GM12878 (cell line): ENCODE measurements around the gene MAP4K1. TPM values are rescaled to one million over a fixed set of nuclear protein-coding genes. Genes with fewer than 3 reads are reported as not detected.

Experiments used
- ATF7 ChIP-seq: fragments of 450-650 bp; IDR thresholded peaks from 2 replicates; pipeline ENCODE4 v1.6.1; 2016; ENCODE audit warnings: low read depth, mild to moderate bottlenecking
- BACH1 ChIP-seq: fragments of 450-650 bp; IDR thresholded peaks from 2 replicates; pipeline ENCODE4 v1.6.1; 2017; ENCODE audit warnings: mild to moderate bottlenecking, borderline replicate concordance
- CBFB ChIP-seq: IDR thresholded peaks from 2 replicates; pipeline ENCODE4 v1.6.1; 2016; ENCODE audit warnings: antibody characterized with exemption, low read depth
- CBX5 ChIP-seq: sonication (generic); IDR thresholded peaks from 2 replicates; pipeline ENCODE4 v1.6.1; 2016; ENCODE audit warnings: low read depth, moderate library complexity, mild to moderate bottlenecking, inconsistent platforms
- CHD2 ChIP-seq: IDR thresholded peaks from 2 replicates; pipeline ENCODE4 v1.6.1; 2011; ENCODE audit warnings: low read depth, low read length, improper control_type of control experiment, borderline replicate concordance
- DPF2 ChIP-seq: fragments of 450-650 bp; IDR thresholded peaks from 2 replicates; pipeline ENCODE4 v1.6.1; 2017; ENCODE audit warnings: mild to moderate bottlenecking
- ETV6 ChIP-seq, 2 experiments: fragments of 450-650 bp in 1 of 2; IDR thresholded peaks in 1 of 2; conservative IDR thresholded peaks in 1 of 2; 2 replicates each; pipeline ENCODE4 v1.6.1; 2014; ENCODE audit warnings: antibody characterized with exemption in 1 of 2, borderline replicate concordance in 1 of 2, low read depth in 1 of 2, mild to moderate bottlenecking in 1 of 2, moderate library complexity in 1 of 2
- EZH2 ChIP-seq: IDR thresholded peaks from 2 replicates; pipeline ENCODE4 v1.6.1; 2012; ENCODE audit warnings: low read depth, mild to moderate bottlenecking, control low read depth, inconsistent platforms, low read length, borderline replicate concordance; ENCODE audit not compliant: control insufficient read depth
- JUNB ChIP-seq: IDR thresholded peaks from 2 replicates; pipeline ENCODE4 v1.6.1; 2016; ENCODE audit warnings: antibody characterized with exemption, mild to moderate bottlenecking
- JUND ChIP-seq: IDR thresholded peaks from 2 replicates; pipeline ENCODE4 v1.6.1; 2012; ENCODE audit warnings: low read depth, mild to moderate bottlenecking, low read length, improper control_type of control experiment, moderate library complexity
- KLF5 ChIP-seq: fragments of 450-650 bp; IDR thresholded peaks from 2 replicates; pipeline ENCODE4 v1.6.1; 2014; ENCODE audit warnings: mild to moderate bottlenecking; ENCODE audit not compliant: partially characterized antibody
- LARP7 ChIP-seq: fragments of 450-650 bp; IDR thresholded peaks from 2 replicates; pipeline ENCODE4 v1.6.1; 2017; ENCODE audit warnings: mild to moderate bottlenecking
- MEF2B ChIP-seq: fragments of 450-650 bp; IDR thresholded peaks from 2 replicates; pipeline ENCODE4 v1.6.1; 2018; ENCODE audit warnings: mild to moderate bottlenecking, moderate library complexity; ENCODE audit not compliant: partially characterized antibody, poor library complexity, severe bottlenecking
- MXI1 ChIP-seq: fragments of 150-350 bp; IDR thresholded peaks from 2 replicates; pipeline ENCODE4 v1.6.1; 2011; ENCODE audit warnings: low read depth, mild to moderate bottlenecking, inconsistent platforms, low read length, improper control_type of control experiment
- NBN ChIP-seq: fragments of 450-650 bp; IDR thresholded peaks from 2 replicates; pipeline ENCODE4 v1.6.1; 2016
- NFIC ChIP-seq: IDR thresholded peaks from 2 replicates; pipeline ENCODE4 v1.6.1; 2012; ENCODE audit warnings: low read depth, mild to moderate bottlenecking, inconsistent platforms, low read length, moderate library complexity
- NFXL1 ChIP-seq: fragments of 450-650 bp; IDR thresholded peaks from 2 replicates; pipeline ENCODE4 v1.6.1; 2017; ENCODE audit warnings: antibody characterized with exemption, mild to moderate bottlenecking, borderline replicate concordance
- POLR2A ChIP-seq: IDR thresholded peaks from 2 replicates; pipeline ENCODE4 v1.6.1; 2011; ENCODE audit warnings: low read depth, mild to moderate bottlenecking, low read length
- POU2F2 ChIP-seq: IDR thresholded peaks from 3 replicates; pipeline ENCODE4 v1.6.1; 2011; ENCODE audit warnings: low read depth, mild to moderate bottlenecking, low read length, borderline replicate concordance
- SMAD5 ChIP-seq: IDR thresholded peaks from 2 replicates; pipeline ENCODE4 v1.6.1; 2016; ENCODE audit warnings: antibody characterized with exemption, low read depth
- SMARCA5 ChIP-seq: fragments of 450-650 bp; IDR thresholded peaks from 2 replicates; pipeline ENCODE4 v1.6.1; 2017; ENCODE audit warnings: mild to moderate bottlenecking
- SRF ChIP-seq, 2 experiments: IDR thresholded peaks; 2 replicates each; pipeline ENCODE4 v1.6.1; 2011; ENCODE audit warnings: low read depth in 2 of 2, low read length in 2 of 2, mild to moderate bottlenecking in 1 of 2, moderate library complexity in 1 of 2
- SUPT20H ChIP-seq: IDR thresholded peaks from 2 replicates; pipeline ENCODE4 v1.6.1; 2011; ENCODE audit warnings: low read depth, mild to moderate bottlenecking, low read length, moderate library complexity, borderline replicate concordance; ENCODE audit not compliant: control insufficient read depth
- TAF1 ChIP-seq: IDR thresholded peaks from 2 replicates; pipeline ENCODE4 v1.6.1; 2011; ENCODE audit warnings: mild to moderate bottlenecking, low read depth, low read length, borderline replicate concordance
- WRNIP1 ChIP-seq: IDR thresholded peaks from 2 replicates; pipeline ENCODE4 v1.6.1; 2011; ENCODE audit warnings: low read depth, low read length, improper control_type of control experiment, borderline replicate concordance
- ZBTB33 ChIP-seq: fragments of 450-650 bp; IDR thresholded peaks from 2 replicates; pipeline ENCODE4 v1.6.1; 2017; ENCODE audit warnings: mild to moderate bottlenecking
- ZBTB40 ChIP-seq: fragments of 450-650 bp; IDR thresholded peaks from 2 replicates; pipeline ENCODE4 v1.6.1; 2016; ENCODE audit warnings: mild to moderate bottlenecking, moderate library complexity, borderline replicate concordance
- ZSCAN29 ChIP-seq: fragments of 450-650 bp; IDR thresholded peaks from 2 replicates; pipeline ENCODE4 v1.6.1; 2017; ENCODE audit warnings: mild to moderate bottlenecking, moderate library complexity
- polyA plus RNA-seq, 11 experiments: library from polyadenylated mRNA; depleted of rRNA in 4 of 11; unstranded in 6 of 11; stranded (reverse) in 5 of 11; fragments of >200 nt; fragmentation: Nextera tagmentation in 4 of 11; fragmentation: Illumina TruSeq in 1 of 11; extraction: Ambion mirVana in 4 of 11; extraction: Trizol in 1 of 11; gene quantifications; 1 replicate in 1 of 11; 2 replicates in 10 of 11; pipeline versions ENCODE4 v1.2.1 to v1.2.3, GENCODE V29; 2011 to 2016; ENCODE audit warnings: inconsistent platforms in 2 of 11, missing spikeins in 2 of 11, low read depth in 1 of 11
- total RNA-seq, 4 experiments: library from RNA; depleted of rRNA in 3 of 4; stranded (reverse); fragments of >200 nt in 3 of 4; fragmentation: Illumina TruSeq in 1 of 4; extraction: Trizol in 1 of 4; gene quantifications; 2 replicates each; pipeline versions ENCODE4 v1.2.1 to v1.2.3, GENCODE V29; 2013 to 2021

Gene MAP4K1
- total and polyA plus RNA-seq, 10 of the 15 experiments (the other 5 are each of a cell fraction or from before 2014, with no cell fraction given) = 39.2 to 306 (median 140) TPM

GRCh38 chr19:38557205-38557799 is 60.5 kb downstream of the MAP4K1 start (continued):
- peak; percentile 92 for TF ChIP-seq NBN
- TF ChIP-seq EZH2 = no peak
- TF ChIP-seq ZSCAN29 = peak; percentile 26; the same call in 1 of the 2 replicates
- TF ChIP-seq CBFB = peak; percentile 94
- peak; percentile 98 for TF ChIP-seq DPF2
- peak; percentile 64; the same call in 1 of the 2 replicates for TF ChIP-seq LARP7
- no peak for TF ChIP-seq WRNIP1
- TF ChIP-seq JUNB = peak; percentile 86
- no peak for TF ChIP-seq ZBTB33
- TF ChIP-seq ZBTB40 = no peak
- no peak for TF ChIP-seq CBX5
- TF ChIP-seq NFXL1 = no peak
- TF ChIP-seq SRF (IDR thresholded peaks at IDR 0.05; ENCODE audit: low read depth in 2 of 2, low read length in 2 of 2) = no peak
- TF ChIP-seq CHD2 = peak; percentile 59; the same call in 1 of the 2 replicates
- peak in 1 of 2 experiments; percentile 54; a peak in 1 of 4 replicates for TF ChIP-seq ETV6 (conservative IDR thresholded peaks at IDR 0.05 in 1 of 2, IDR thresholded peaks at IDR 0.05 in 1 of 2; ENCODE audit: borderline replicate concordance in 1 of 2, low read depth in 1 of 2)
- peak; percentile 77; the same call in 1 of the 2 replicates for TF ChIP-seq SMARCA5
- peak; percentile 74 for TF ChIP-seq MEF2B
- peak; percentile 93 for TF ChIP-seq POU2F2
- TF ChIP-seq SUPT20H = no peak
- TF ChIP-seq KLF5 = no peak
- peak; percentile 85 for TF ChIP-seq JUND
- peak; percentile 95 for TF ChIP-seq BACH1
- no peak for TF ChIP-seq TAF1
- peak; percentile 79; the same call in 1 of the 2 replicates for TF ChIP-seq ATF7
- no peak for TF ChIP-seq SMAD5
- TF ChIP-seq NFIC = peak; percentile 80
- 0 out of 2 replicates have a peak, but pooled peaks have one; percentile 41 for TF ChIP-seq MXI1
- 0 out of 2 replicates have a peak, but pooled peaks have one; percentile 35 for TF ChIP-seq POLR2A
